ENCODE data around the gene ANKRD37.

- TF ChIP-seq CTCF (IDR thresholded peaks at IDR 0.05 in 4 of 5, conservative IDR thresholded peaks at IDR 0.05 in 1 of 5) (no peak), POLR2A (IDR thresholded peaks at IDR 0.05) (no peak)
These were observed 44.8 kb downstream of the ANKRD37 start for GRCh38 chr4:185441479-185441878.

Measured in gastrocnemius medialis (tissue), 4 donors.